Cardiac muscle cell (in vitro differentiated cells and primary cell): ENCODE data around the gene HSD17B8. TPM values are rescaled to one million over a fixed set of nuclear protein-coding genes. Genes with fewer than 3 reads are reported as not detected.

Experiments
- DNase-seq, 2 donors: peaks; one replicate each; pipeline versions ENCODE4 v3.0.0 to v3.0.0-alpha.2; 2010 to 2017; ENCODE audit warnings: low read depth in 1 of 2, low spot score in 1 of 2
- H3K27ac ChIP-seq: fragments of 200-600 bp; sonication (generic); 2 replicates; pipeline ENCODE4 v1.5.1; 2016
- H3K27me3 ChIP-seq: fragments of 200-600 bp; sonication (generic); 2 replicates; pipeline ENCODE4 v1.6.0; 2016; ENCODE audit warnings: control low read depth
- H3K36me3 ChIP-seq: fragments of 200-600 bp; sonication (generic); 2 replicates; pipeline ENCODE4 v1.5.1; 2016; ENCODE audit warnings: control low read depth
- H3K4me1 ChIP-seq: fragments of 200-600 bp; sonication (generic); 2 replicates; pipeline ENCODE4 v1.8.1; 2017; ENCODE audit warnings: low read depth, mild to moderate bottlenecking, mixed run types
- H3K4me3 ChIP-seq: fragments of 200-600 bp; sonication (generic); 2 replicates; pipeline ENCODE4 v1.5.1; 2016; ENCODE audit warnings: mild to moderate bottlenecking
- H3K9me3 ChIP-seq: fragments of 200-600 bp; sonication (generic); 2 replicates; pipeline ENCODE4 v1.5.1; 2017; ENCODE audit warnings: low read depth, mild to moderate bottlenecking, control low read depth
- polyA plus RNA-seq: library from polyadenylated mRNA; unstranded; fragments of >200 nt; fragmentation: Nextera tagmentation; extraction: Ambion mirVana; gene quantifications from 2 replicates; pipeline ENCODE4 v1.2.1, GENCODE V29; 2016
- total RNA-seq: library from RNA; depleted of rRNA; stranded (reverse); fragments of >200 nt; gene quantifications from 2 replicates; pipeline ENCODE4 v1.2.3, GENCODE V29; 2016
- TF ChIP-seq, protein P1 (sequence below): IDR thresholded peaks from 2 replicates; pipeline ENCODE4 v1.5.1; 2012; ENCODE audit warnings: low read depth, mild to moderate bottlenecking, low read length

The HSD17B8 gene
- total and polyA plus RNA-seq, 2 experiments from 2014 or later = 45.4 to 47.6 TPM

DNA sequence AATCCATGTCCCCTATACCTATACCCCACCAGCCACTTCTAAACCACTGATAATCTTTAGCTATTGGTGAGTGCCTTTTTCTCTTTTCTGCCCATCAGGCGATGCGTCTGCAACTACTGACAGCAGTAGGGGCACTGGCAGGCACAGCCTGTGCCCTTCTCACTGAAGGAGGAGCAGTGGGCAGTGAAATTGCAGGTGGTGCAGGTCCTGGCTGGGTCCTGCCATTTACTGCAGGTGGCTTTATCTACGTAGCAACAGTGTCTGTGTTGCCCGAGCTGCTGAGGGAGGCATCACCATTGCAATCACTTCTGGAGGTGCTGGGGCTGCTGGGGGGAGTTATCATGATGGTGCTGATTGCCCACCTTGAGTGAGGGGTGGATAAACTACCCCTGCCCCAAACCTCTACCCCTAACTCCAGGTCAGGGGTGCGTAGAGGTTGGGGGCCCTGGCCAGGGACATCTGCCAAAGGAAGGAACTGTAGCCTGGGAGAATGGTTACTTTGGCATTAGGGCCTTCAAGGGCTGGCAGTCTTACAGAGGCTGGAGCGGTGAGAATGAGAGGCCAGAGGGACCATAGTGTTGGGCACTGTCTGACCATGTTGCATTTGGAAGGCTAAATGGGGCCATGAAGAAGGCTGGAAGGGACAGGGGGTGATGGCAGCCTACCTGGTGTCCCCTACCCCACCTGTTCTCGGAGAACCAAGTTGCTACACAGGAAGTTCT, 851 bp upstream of the HSD17B8 start:
- H3K36me3 ChIP-seq = peaks cover 17% of the 10 kb centered on the region
- peaks cover 18% of the 10 kb centered on the region for H3K4me1 ChIP-seq
- H3K4me3 ChIP-seq = no peak overlapping the region
- no peak overlapping the region for H3K27ac ChIP-seq
- H3K27me3 ChIP-seq = no peaks in the 10 kb centered on the region
- DNase-seq = no peak
- no peaks in the 10 kb centered on the region for H3K9me3 ChIP-seq
- TF ChIP-seq, protein P1, sequence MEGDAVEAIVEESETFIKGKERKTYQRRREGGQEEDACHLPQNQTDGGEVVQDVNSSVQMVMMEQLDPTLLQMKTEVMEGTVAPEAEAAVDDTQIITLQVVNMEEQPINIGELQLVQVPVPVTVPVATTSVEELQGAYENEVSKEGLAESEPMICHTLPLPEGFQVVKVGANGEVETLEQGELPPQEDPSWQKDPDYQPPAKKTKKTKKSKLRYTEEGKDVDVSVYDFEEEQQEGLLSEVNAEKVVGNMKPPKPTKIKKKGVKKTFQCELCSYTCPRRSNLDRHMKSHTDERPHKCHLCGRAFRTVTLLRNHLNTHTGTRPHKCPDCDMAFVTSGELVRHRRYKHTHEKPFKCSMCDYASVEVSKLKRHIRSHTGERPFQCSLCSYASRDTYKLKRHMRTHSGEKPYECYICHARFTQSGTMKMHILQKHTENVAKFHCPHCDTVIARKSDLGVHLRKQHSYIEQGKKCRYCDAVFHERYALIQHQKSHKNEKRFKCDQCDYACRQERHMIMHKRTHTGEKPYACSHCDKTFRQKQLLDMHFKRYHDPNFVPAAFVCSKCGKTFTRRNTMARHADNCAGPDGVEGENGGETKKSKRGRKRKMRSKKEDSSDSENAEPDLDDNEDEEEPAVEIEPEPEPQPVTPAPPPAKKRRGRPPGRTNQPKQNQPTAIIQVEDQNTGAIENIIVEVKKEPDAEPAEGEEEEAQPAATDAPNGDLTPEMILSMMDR = no peak

DNA sequence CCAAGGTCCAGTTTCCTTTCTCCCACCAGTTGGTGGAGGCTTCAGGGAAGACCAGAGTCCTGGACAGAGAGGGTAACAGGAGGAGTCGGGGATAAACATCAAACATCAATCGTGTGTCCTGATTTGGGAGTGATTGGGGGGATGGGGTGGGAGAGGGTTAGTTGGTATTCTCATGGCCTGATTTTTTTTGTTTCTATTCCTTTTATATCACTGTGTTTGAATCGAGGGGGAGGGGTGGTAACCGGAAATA, 365 bp upstream of the HSD17B8 start:
- Histone ChIP-seq H3K27me3 (no peaks in the 10 kb centered on the region), H3K4me3 (no peak overlapping the region), H3K4me1 (peaks cover 18% of the 10 kb centered on the region), H3K27ac (no peak overlapping the region), H3K36me3 (peaks cover 17% of the 10 kb centered on the region), H3K9me3 (no peaks in the 10 kb centered on the region)
- DNase-seq = no peak
- TF ChIP-seq, protein P1 = no peak

DNA sequence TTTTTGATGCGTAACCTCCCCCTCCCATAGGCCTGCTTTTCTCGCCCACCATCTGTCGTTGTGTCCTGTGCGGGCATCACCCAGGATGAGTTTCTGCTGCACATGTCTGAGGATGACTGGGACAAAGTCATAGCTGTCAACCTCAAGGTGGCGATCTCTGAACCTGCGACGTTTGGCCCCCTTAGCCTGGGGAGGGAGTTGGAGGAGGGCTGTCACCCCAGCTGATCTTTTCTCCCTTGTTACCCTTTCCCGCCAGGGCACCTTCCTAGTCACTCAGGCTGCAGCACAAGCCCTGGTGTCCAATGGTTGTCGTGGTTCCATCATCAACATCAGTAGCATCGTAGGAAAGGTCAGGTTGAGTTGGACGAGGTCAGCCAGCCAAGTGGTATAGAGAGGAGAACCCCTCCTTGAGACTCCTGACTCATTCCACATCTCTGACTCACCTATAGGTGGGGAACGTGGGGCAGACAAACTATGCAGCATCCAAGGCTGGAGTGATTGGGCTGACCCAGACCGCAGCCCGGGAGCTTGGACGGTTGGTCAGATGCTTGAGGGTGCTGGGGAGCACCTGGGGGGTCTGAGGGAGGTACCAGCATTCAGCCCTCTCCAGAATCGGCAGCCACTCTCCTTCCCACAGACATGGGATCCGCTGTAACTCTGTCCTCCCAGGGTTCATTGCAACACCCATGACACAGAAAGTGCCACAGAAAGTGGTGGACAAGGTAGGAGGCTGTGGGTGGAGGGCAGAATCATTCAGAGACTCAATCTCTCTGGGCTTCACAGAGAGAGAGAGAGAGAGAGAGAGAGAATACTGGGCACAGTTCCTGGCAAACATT, 954 bp downstream of the HSD17B8 start:
- Histone ChIP-seq H3K36me3 (peaks cover 17% of the 10 kb centered on the region), H3K27ac (peak overlapping the region; percentile 72), H3K4me1 (peaks cover 18% of the 10 kb centered on the region), H3K9me3 (no peaks in the 10 kb centered on the region), H3K4me3 (peak overlapping the region; percentile 87), H3K27me3 (no peaks in the 10 kb centered on the region)
- no peak for DNase-seq
- TF ChIP-seq, protein P1 = no peak

DNA sequence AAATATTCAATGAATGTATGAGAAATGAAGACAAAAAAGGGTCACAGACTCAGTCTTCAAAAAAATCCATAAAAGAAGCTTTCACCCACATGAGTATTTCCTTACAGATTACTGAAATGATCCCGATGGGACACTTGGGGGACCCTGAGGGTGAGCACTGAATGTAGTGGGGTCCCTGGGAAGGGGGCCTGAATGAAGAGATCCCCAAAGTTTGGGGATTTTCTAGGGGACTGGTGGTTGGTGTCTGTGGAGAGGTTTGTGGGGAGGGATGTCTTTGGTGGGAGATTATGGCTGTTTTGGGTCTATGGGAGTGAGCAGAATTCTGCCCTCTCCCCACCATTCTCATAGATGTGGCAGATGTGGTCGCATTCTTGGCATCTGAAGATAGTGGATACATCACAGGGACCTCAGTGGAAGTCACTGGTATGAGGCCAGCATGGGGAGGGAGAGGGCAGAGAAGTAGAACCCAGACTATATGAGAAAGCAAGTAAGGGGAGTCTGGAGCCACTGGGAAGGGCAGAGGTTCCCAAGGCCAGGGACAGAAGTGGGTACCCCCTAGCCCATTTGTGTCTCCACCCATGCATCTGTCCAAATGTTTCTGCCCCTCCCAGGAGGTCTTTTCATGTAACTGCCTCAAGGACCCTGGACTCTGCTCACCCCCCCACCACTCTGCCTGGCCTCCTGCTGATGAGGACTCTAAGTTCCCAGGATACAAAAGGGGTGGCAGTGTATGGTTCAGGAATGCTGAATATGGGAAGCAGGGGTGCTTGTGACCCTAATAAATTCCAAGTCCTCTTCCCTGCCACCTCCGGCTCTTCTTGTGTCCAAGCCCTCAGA, 1.8 kb downstream of the HSD17B8 start:
- peaks cover 18% of the 10 kb centered on the region for H3K4me1 ChIP-seq
- peaks cover 17% of the 10 kb centered on the region for H3K36me3 ChIP-seq
- H3K27ac ChIP-seq = no peak overlapping the region
- no peak overlapping the region for H3K4me3 ChIP-seq
- H3K9me3 ChIP-seq = no peaks in the 10 kb centered on the region
- no peaks in the 10 kb centered on the region for H3K27me3 ChIP-seq
- TF ChIP-seq, protein P1 = no peak
- DNase-seq = no peak

DNA sequence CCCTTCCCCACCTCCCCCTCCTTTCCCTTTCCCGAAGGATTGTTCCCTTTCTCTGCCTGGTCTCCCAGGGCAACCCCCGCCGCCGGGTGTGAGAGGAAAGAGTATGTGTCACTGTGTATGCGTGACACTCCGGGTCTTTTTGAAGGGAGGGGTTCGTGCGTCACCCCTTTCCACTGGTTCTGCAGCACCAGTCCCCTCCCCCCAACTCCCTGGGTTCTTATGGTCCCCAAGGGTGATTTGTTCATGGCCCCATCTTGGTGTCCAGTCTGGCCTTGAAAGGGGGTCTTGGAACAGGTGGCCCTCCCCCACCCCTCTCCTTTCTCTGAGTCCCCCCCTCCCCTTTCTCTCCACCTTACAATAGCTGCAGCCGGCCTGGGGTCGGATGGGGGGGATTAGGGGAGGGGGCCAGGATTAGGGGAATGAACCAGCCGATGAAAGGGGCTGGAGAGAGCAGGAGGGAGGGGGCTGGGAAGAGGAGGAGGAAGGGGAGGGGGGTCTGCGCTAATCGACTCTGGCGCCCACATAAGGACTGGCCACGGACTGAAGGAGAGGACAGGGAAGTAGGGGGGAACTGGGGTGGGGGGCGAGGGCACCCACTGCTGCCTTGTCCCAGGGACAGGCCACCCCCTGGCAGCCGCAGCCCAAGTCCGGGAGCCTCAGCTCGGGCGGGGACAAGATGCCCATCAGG, 2.6 kb downstream of the HSD17B8 start:
- peaks cover 14% of the 10 kb centered on the region for H3K36me3 ChIP-seq
- DNase-seq = no peak
- peak overlapping the region; percentile 72 for H3K4me3 ChIP-seq
- TF ChIP-seq, protein P1 = no peak
- H3K9me3 ChIP-seq = no peaks in the 10 kb centered on the region
- H3K4me1 ChIP-seq = peaks cover 12% of the 10 kb centered on the region
- H3K27ac ChIP-seq = no peak overlapping the region
- no peaks in the 10 kb centered on the region for H3K27me3 ChIP-seq
